ENCODE results near the gene USP13. TPM values are rescaled to one million over a fixed set of nuclear protein-coding genes. Genes with fewer than 3 reads are reported as not detected.
A peak's percentile ranks its signal among the peaks of the same experiment; 100 is the strongest.

Gene USP13
- total RNA-seq, 1 donor, result 14.4 TPM

DNA sequence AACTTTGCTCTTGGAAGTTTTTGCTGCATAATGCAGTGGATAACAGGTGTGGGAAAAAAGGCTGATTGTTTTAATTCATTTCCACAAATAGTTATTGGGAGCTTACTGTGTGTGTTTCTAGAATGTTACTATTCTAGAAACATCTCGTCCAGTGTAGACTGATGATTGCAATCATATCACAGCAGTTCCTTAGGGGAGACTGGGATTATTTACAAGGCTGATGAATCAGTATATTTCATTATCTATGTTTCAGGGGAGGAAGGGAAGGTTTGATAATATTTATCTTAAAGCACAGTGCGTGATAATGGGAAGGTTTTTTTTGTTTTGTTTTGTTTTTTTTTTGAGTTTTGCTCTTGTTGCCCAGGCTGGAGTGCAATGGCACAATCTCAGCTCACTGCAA lies 2.4 kb downstream of the USP13 start:
- DNase-seq (ENCODE audit: low read depth), result no peak

DNA sequence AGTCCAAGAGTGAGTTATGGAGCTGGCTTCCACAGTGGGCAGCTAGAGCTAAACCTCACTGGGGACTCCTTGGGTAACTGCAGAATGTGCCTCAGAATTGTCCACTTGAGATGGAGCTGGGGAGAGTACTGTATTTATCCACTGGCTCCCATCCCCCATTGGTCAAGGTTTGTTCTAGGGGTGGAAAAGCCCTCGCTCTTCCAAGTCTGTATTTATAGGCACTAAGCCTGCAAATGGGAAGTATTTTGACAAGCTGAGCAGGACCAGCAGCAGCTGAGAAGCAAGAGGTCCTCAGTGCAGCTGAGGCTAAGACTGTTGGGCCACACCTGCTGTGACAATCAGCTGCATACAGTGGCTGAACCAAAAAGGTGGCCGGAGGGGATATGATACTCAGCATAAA lies 5.8 kb downstream of the USP13 start:
- DNase-seq (ENCODE audit: low read depth), result no peak
- H3K4me3 ChIP-seq (ENCODE audit: low read depth, low read length), result no peak overlapping the region
- TF ChIP-seq, protein P1, sequence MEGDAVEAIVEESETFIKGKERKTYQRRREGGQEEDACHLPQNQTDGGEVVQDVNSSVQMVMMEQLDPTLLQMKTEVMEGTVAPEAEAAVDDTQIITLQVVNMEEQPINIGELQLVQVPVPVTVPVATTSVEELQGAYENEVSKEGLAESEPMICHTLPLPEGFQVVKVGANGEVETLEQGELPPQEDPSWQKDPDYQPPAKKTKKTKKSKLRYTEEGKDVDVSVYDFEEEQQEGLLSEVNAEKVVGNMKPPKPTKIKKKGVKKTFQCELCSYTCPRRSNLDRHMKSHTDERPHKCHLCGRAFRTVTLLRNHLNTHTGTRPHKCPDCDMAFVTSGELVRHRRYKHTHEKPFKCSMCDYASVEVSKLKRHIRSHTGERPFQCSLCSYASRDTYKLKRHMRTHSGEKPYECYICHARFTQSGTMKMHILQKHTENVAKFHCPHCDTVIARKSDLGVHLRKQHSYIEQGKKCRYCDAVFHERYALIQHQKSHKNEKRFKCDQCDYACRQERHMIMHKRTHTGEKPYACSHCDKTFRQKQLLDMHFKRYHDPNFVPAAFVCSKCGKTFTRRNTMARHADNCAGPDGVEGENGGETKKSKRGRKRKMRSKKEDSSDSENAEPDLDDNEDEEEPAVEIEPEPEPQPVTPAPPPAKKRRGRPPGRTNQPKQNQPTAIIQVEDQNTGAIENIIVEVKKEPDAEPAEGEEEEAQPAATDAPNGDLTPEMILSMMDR (IDR thresholded peaks at IDR 0.05; ENCODE audit: insufficient read depth, low read length), result no peak

More for the DNA sequence above, 2.4 kb downstream of the USP13 start:
- TF ChIP-seq, protein P1 (IDR thresholded peaks at IDR 0.05; ENCODE audit: insufficient read depth, low read length), result no peak
- no peak overlapping the region for H3K4me3 ChIP-seq (ENCODE audit: low read depth, low read length)

DNA sequence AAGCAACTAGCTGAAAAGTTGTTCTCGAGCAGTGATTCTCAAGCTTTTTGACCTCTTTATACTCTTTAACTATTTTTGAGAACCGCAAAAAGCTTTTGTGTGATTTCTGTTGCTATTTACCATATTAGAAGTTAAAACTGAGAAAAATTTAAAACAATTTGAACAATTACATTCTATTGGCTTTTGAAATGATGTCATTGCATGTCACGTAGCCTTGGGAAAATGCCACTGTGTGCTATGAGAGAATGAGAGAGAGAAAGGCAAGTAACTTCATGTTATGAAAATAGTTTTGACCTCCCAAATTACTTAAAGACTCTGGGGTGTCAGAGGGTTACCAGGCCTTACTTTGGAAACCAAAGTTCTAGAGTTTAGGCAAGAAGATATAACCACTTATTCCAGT lies 8.0 kb downstream of the USP13 start:
- DNase-seq (ENCODE audit: low read depth), result no peak
- TF ChIP-seq, protein P1 (IDR thresholded peaks at IDR 0.05; ENCODE audit: insufficient read depth, low read length), result no peak
- H3K4me3 ChIP-seq (ENCODE audit: low read depth, low read length), result no peak overlapping the region

DNA sequence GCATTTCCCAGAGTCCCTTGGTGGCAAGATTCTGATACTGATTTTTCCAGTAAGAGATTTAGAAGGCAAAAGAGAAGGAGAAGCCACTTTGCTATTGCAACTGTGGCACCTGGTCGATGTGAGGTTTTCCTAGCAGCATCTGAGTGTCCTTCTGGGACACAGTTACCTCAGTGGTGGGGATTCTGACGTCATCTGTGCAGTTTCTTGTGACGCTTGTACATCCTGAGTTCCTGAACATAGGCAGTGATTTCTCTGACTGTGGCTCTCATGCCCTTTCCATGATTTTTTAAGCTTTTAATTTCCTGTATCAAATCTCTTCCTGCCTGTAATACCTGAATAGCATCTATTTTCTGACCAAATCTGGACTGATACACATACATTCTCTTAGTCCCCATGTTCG lies 8.9 kb downstream of the USP13 start:
- TF ChIP-seq, protein P1 (IDR thresholded peaks at IDR 0.05; ENCODE audit: insufficient read depth, low read length), result no peak

DNA sequence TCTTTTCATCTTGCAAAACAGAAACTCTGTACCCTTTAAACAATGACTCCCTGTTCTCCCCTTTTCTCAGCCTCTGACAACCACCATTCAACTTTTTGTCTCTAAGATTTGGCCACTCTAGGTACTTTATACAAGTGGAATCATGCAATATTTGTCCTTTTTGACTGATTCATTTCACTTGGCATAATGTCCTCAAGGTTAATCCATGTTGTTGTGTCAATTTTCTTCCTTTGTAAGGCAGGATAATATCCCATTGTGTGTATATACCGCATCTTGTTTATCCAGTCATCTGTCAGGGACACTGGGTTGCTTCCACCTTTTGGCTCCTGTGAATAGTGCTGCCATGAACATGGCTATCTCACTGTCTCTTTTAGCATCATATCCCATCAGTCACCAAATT lies 10.3 kb downstream of the USP13 start:
- no peak for DNase-seq (ENCODE audit: low read depth)
- no peak overlapping the region for H3K4me3 ChIP-seq (ENCODE audit: low read depth, low read length)
- TF ChIP-seq, protein P1 (IDR thresholded peaks at IDR 0.05; ENCODE audit: insufficient read depth, low read length), result no peak

More for the DNA sequence above, 8.9 kb downstream of the USP13 start:
- no peak overlapping the region for H3K4me3 ChIP-seq (ENCODE audit: low read depth, low read length)
- no peak for DNase-seq (ENCODE audit: low read depth)

DNA sequence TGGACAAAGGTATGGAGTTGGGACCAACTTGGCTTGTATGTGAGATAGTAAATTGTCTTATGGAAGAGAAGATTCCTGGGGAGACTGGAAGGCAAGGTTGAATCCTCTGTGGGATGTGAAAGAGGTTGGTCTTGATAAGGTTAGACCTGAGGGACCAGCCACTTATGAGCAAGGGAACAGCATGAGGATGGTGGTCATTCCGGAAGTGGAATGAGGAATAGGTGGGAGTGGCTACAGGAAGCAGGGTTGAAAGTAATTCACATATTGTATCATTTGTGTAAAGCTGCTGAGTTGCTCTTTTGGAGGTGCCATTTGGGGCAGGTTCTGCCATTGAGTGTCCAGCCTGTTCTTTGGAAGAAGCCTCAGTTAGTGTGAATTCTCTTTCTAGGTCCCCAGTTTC lies 13.2 kb downstream of the USP13 start:
- no peak overlapping the region for H3K4me3 ChIP-seq (ENCODE audit: low read depth, low read length)
- TF ChIP-seq, protein P1 (IDR thresholded peaks at IDR 0.05; ENCODE audit: insufficient read depth, low read length), result no peak
- no peak for DNase-seq (ENCODE audit: low read depth)

DNA sequence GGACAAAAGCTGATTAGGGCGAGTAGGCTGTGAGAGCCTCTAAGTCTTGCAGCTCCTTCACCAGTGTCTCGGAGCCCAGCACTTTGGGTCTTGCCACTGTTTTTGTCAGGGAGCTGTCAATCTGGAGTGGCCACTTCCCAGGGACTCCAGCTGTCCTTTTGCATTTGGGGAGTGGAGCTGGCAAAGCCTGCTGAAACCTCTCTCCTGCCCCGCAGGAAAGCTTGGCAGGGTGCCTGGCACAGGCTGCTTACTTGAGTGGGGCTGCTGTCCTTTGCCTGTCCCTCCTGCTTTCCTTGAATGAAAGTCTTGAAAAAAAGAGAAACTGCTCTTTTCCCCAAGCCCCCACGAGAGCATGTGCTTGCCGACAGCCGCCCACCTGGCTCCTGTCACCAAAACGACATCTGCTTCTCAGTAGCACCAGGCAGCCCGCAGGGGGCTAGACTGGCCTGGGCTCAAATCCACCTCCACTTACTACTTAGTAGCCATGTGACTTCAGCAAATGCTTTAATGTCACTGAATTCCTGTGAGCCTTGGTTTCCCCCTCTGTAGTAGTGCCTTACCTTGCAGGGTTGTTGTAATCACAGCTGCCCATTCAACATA lies 13.7 kb downstream of the USP13 start:
- no peak for DNase-seq (ENCODE audit: low read depth)
- TF ChIP-seq, protein P1 (IDR thresholded peaks at IDR 0.05; ENCODE audit: insufficient read depth, low read length), result peak; percentile 11
- no peak overlapping the region for H3K4me3 ChIP-seq (ENCODE audit: low read depth, low read length)
